Ovary (tissue), 3 donors: ENCODE measurements around the gene FAM13B.
"Not testable (repeated sequence)": the region's sequence is repeated elsewhere in the genome, so short reads cannot be mapped to it uniquely, and the experiment has no call there.

Experiments used
- CTCF ChIP-seq, 3 donors: fragments of 450-650 bp in 2 of 3; fragments of 200-600 bp in 1 of 3; IDR thresholded peaks; one replicate each; pipeline versions ENCODE4 v1.5.1 to v1.8.0; 2016 to 2022; ENCODE audit warnings: antibody characterized with exemption in 3 of 3, mild to moderate bottlenecking in 1 of 3
- EP300 ChIP-seq: sonication (generic); formaldehyde crosslinking; IDR thresholded peaks from one replicate; pipeline ENCODE4 v1.6.1; 2017; ENCODE audit warnings: antibody characterized with exemption
- donor health status: DM: no; HTN: no; CAD: no.

GRCh38 chr5:137944280-137944679, 88.6 kb downstream of the FAM13B start:
- not testable (repeated sequence) for TF ChIP-seq CTCF (IDR thresholded peaks at IDR 0.05); EP300
